Lower leg skin (tissue), 3 donors: ENCODE results near the gene ANKRD34A.

Experiments
- CTCF ChIP-seq, 3 donors: fragments of 450-650 bp; IDR thresholded peaks; one replicate each; pipeline ENCODE4 v1.5.1; 2016; ENCODE audit warnings: antibody characterized with exemption in 3 of 3, mild to moderate bottlenecking in 3 of 3, moderate library complexity in 2 of 3
- POLR2A ChIP-seq, 2 donors: fragments of 450-650 bp; IDR thresholded peaks; one replicate each; pipeline ENCODE4 v1.6.1; 2016 to 2017; ENCODE audit warnings: antibody characterized with exemption in 2 of 2, mild to moderate bottlenecking in 1 of 2, moderate library complexity in 1 of 2

GRCh38 chr1:145917595-145917994 is 46.8 kb downstream of the ANKRD34A start:
- TF ChIP-seq CTCF (IDR thresholded peaks at IDR 0.05) = no peak
- TF ChIP-seq POLR2A (IDR thresholded peaks at IDR 0.05) = no peak
